Measurements from ENCODE around the gene OPRL1.

Gene OPRL1

DNA sequence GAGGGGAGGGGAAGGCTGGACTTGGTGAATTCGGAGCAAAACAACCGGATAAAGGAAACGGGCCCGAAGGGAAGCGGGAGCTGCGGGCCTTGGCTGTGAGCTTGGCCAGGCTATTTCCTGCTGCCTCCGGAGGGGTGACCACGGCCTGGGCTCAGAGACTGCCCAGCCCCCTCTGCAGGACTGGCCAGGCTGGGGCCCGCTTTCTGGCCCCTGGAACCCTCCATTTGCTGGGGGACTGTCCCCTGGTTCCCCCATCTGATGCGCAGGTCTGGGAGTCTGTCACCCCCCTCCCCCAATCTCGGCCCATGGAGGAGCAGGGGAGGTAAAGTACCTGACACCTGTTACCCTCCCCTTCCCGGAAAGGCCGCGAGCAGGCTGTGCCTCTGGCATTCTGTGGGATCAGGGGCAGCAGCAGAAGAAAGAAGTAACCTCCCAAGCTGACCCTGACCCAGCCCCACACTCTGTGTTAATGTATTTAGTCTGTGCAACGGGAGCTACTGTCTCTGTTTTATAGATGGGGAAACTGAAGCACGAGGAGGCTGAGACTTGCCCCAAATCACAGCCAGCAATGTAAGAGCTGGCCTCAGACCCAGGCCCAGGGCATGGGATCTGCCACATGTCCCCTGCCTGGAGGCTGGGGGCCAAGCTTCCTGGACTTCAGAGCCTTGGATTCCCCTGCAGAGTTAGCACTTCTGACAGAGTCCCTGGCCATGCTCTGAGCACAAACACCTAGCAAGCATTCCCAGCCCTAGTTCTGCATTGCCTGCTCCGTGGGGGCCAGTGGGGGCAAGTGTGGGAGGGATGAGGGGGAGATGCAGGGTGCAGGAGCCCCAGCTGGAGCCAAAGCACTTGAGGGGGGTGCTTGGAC lies 40.4 kb upstream of the OPRL1 start:
- no peak for FAIRE-seq
- no peak for DNase-seq (ENCODE audit: insufficient read length, low spot score)
- TF ChIP-seq, protein P1, sequence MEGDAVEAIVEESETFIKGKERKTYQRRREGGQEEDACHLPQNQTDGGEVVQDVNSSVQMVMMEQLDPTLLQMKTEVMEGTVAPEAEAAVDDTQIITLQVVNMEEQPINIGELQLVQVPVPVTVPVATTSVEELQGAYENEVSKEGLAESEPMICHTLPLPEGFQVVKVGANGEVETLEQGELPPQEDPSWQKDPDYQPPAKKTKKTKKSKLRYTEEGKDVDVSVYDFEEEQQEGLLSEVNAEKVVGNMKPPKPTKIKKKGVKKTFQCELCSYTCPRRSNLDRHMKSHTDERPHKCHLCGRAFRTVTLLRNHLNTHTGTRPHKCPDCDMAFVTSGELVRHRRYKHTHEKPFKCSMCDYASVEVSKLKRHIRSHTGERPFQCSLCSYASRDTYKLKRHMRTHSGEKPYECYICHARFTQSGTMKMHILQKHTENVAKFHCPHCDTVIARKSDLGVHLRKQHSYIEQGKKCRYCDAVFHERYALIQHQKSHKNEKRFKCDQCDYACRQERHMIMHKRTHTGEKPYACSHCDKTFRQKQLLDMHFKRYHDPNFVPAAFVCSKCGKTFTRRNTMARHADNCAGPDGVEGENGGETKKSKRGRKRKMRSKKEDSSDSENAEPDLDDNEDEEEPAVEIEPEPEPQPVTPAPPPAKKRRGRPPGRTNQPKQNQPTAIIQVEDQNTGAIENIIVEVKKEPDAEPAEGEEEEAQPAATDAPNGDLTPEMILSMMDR (IDR thresholded peaks at IDR 0.05; ENCODE audit: insufficient read depth, missing control alignments): no peak

DNA sequence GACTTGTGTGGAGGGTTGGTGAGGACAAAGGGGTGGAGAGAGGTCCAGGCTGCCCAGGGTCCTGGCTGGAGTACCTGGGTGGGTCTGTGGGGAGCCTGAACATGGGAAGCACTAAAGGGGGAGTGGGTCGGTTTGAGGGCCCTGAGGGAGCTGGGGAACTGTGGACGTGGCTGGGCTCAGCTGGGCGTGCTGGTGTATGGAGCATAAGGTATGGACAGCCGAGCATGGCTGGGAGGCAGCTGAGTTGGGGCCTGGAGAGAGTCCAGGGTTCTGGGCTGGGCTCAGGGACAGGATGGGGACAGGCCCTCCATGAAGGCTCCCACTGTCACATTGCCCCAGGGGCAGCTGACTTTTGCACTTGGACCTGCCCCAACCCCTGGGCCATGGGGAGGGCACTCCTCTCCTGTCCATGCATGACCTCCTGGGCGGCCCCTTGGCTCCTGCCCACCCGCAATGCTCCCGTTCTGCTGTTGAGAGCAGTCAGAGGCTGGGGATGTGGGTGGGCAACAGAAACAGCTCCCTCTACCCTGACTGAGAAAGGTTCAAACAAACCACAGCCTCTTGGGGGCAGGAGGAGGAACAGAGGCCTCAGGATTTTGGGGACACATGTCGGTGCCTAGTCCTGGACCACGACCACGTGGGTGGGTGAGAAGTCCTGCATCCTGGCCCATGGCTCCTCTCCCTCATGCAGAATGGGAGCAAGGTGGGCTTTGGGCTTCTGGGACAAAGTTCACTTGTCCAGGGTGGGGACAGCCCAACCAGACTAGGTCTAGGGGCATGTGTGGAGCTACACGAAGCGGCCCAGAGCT lies 39.4 kb upstream of the OPRL1 start:
- DNase-seq (ENCODE audit: insufficient read length, low spot score) (no peak), FAIRE-seq (no peak)
- TF ChIP-seq, protein P1 (IDR thresholded peaks at IDR 0.05; ENCODE audit: insufficient read depth, missing control alignments): no peak

DNA sequence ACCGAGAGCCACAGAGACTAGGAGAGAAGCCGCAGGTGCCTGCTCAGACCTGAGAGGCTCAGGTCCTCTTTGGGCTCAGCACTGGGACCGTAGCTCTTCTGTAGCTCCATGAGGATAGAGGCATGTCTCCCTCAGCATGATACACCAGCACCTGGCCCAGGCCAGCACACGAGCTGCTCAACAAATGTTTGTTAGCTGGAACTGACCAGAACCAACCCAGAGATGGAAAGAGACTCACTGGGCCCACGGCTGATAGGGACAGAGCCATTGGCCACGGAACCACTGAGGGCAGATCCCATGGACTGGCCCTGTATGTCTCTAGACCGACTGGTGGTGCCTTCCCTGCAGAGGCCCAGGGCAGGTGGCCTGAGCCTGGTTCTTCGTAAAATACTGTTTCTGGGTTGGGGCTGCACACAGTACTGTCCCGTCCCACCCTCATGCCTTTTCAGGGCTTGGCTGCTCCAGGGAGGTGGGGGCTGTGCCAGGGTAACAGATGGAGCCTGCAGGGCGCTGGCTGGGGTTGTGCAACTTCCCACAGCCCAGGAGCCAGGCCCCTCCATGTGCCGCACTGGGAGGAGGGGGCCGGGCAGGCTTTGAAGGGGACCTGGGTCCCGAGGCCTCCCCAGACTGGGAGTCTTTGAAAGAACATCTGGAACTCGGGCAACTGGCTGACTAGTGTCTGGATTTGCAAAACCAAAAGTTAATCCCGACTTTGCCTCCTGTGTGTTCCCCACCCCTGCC lies 38.7 kb upstream of the OPRL1 start:
- FAIRE-seq (no peak), DNase-seq (ENCODE audit: insufficient read length, low spot score) (no peak)
- TF ChIP-seq, protein P1 (IDR thresholded peaks at IDR 0.05; ENCODE audit: insufficient read depth, missing control alignments): no peak

GRCh38 chr20:64041781-64042053 lies 38.2 kb upstream of the OPRL1 start:
- DNase-seq (ENCODE audit: insufficient read length, low spot score) (no peak), FAIRE-seq (no peak)
- TF ChIP-seq, protein P1 (IDR thresholded peaks at IDR 0.05; ENCODE audit: insufficient read depth, missing control alignments): no peak

GRCh38 chr20:64042054-64042781 lies 37.7 kb upstream of the OPRL1 start:
- DNase-seq (ENCODE audit: insufficient read length, low spot score) (no peak), FAIRE-seq (no peak)
- TF ChIP-seq, protein P1 (IDR thresholded peaks at IDR 0.05; ENCODE audit: insufficient read depth, missing control alignments): no peak

DNA sequence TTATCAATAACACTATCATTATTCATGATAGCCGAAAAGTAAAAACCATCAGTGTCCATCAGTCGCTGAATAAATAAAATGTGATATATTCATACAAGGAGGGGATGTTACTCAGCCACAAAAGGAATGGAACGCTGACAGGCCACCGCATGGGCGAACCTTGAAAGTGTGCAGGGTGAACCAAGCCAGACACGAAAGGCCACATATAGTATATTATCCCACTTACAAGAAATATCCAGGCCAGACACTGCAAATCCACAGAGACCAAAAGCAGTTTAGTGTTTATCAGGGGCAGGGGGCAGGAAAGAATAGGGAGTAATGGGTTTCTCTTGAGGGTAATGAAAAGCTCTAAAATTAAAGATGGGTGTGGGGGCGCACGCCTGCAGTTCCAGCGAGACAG lies 36.1 kb upstream of the OPRL1 start:
- TF ChIP-seq, protein P1 (IDR thresholded peaks at IDR 0.05; ENCODE audit: insufficient read depth, missing control alignments): no peak
- no peak for FAIRE-seq

More for the DNA sequence above, 36.1 kb upstream of the OPRL1 start:
- DNase-seq (ENCODE audit: insufficient read length, low spot score): no peak
